HEK293 (cell line): ENCODE data around the gene BRWD1.

Source experiments
- CTCF ChIA-PET: fragments of 350-600 bp; formaldehyde crosslinking; extraction: SDS; loops from one replicate; lab custom pipeline; 2021; ENCODE audit warnings: antibody characterized with exemption; lab: Yijun Ruan, JAX
- POLR2A ChIA-PET: fragments of 300-600 bp; formaldehyde crosslinking; extraction: SDS; loops from one replicate; lab custom pipeline; 2020; ENCODE audit warnings: antibody characterized with exemption, inconsistent platforms; lab: Yijun Ruan, JAX
- H3K27ac ChIP-seq: fragments of 200-500 bp; sonication (Bioruptor generic); 2 replicates; pipeline ENCODE4 v1.5.1; 2014; ENCODE audit warnings: low read depth, low read length, control low read depth, inconsistent platforms; ENCODE audit errors: extremely low read depth
- H3K36me3 ChIP-seq, 2 experiments: fragments of 200-500 bp in 1 of 2; sonication (Bioruptor generic) in 1 of 2; 1 replicate in 1 of 2; 2 replicates in 1 of 2; pipeline ENCODE4 v1.5.1; 2014 to 2017; ENCODE audit warnings: inconsistent platforms in 2 of 2, low read length in 2 of 2; ENCODE audit not compliant: control insufficient read depth in 2 of 2, insufficient read depth in 1 of 2
- H3K4me1 ChIP-seq: fragments of 200-500 bp; sonication (Bioruptor generic); 2 replicates; pipeline ENCODE4 v1.5.1; 2014; ENCODE audit warnings: mild to moderate bottlenecking, low read length, inconsistent platforms; ENCODE audit not compliant: control insufficient read depth, insufficient read depth
- H3K4me3 ChIP-seq: 2 replicates; pipeline ENCODE4 v1.5.1; 2011; ENCODE audit warnings: low read depth, mild to moderate bottlenecking, control low read depth, low read length, moderate library complexity
- H3K9me3 ChIP-seq: fragments of 200-500 bp; sonication (Bioruptor generic); 2 replicates; pipeline ENCODE4 v1.5.1; 2014; ENCODE audit warnings: low read depth, low read length, inconsistent platforms; ENCODE audit not compliant: control insufficient read depth, insufficient read depth
- CTCF ChIP-seq: fragments of 450-650 bp; formaldehyde crosslinking; IDR thresholded peaks from 2 replicates; pipeline ENCODE4 v1.5.1; 2016; ENCODE audit warnings: missing biosample characterization, missing genetic modification characterization
- KLF9 ChIP-seq: fragments of 450-650 bp; formaldehyde crosslinking; IDR thresholded peaks from 2 replicates; pipeline ENCODE4 v1.5.1; 2016; ENCODE audit warnings: missing biosample characterization, missing genetic modification characterization, low read depth
- PRDM4 ChIP-seq: fragments of 450-650 bp; formaldehyde crosslinking; IDR thresholded peaks from 2 replicates; pipeline ENCODE4 v1.5.1; 2017; ENCODE audit warnings: missing biosample characterization, missing genetic modification characterization
- SCRT1 ChIP-seq: fragments of 450-650 bp; formaldehyde crosslinking; IDR thresholded peaks from 2 replicates; pipeline ENCODE4 v1.5.1; 2016; ENCODE audit warnings: missing biosample characterization, missing genetic modification characterization, borderline replicate concordance
- SCRT2 ChIP-seq: fragments of 450-650 bp; formaldehyde crosslinking; IDR thresholded peaks from 2 replicates; pipeline ENCODE4 v1.5.1; 2016; ENCODE audit warnings: missing biosample characterization, missing genetic modification characterization
- SETDB1 ChIP-seq: IDR thresholded peaks from one replicate; pipeline ENCODE4 v1.6.1; 2017; ENCODE audit warnings: mild to moderate bottlenecking, low read length, moderate library complexity, mixed read lengths; ENCODE audit not compliant: insufficient read length
- SP2 ChIP-seq: fragments of 450-650 bp; formaldehyde crosslinking; IDR thresholded peaks from 2 replicates; pipeline ENCODE4 v1.5.1; 2016; ENCODE audit warnings: missing biosample characterization, missing genetic modification characterization
- ZBTB11 ChIP-seq: fragments of 450-650 bp; formaldehyde crosslinking; conservative IDR thresholded peaks from 2 replicates; pipeline ENCODE4 v1.5.1; 2016; ENCODE audit warnings: low read depth, missing biosample characterization, missing genetic modification characterization
- ZFP37 ChIP-seq: fragments of 450-650 bp; formaldehyde crosslinking; IDR thresholded peaks from 2 replicates; pipeline ENCODE4 v1.5.1; 2016; ENCODE audit warnings: missing biosample characterization, missing genetic modification characterization
- ZNF16 ChIP-seq: fragments of 450-650 bp; formaldehyde crosslinking; IDR thresholded peaks from 2 replicates; pipeline ENCODE4 v1.5.1; 2016; ENCODE audit warnings: low read depth, missing biosample characterization, missing genetic modification characterization
- ZNF302 ChIP-seq: fragments of 450-650 bp; formaldehyde crosslinking; IDR thresholded peaks from 2 replicates; pipeline ENCODE4 v1.5.1; 2016; ENCODE audit warnings: missing biosample characterization, missing genetic modification characterization, low read depth
- ZNF341 ChIP-seq: fragments of 450-650 bp; formaldehyde crosslinking; IDR thresholded peaks from 2 replicates; pipeline ENCODE4; 2016; ENCODE audit warnings: low read depth, missing biosample characterization, missing genetic modification characterization
- ZNF394 ChIP-seq: fragments of 450-650 bp; formaldehyde crosslinking; IDR thresholded peaks from 2 replicates; pipeline ENCODE4 v1.5.1; 2016; ENCODE audit warnings: missing biosample characterization, missing genetic modification characterization, mild to moderate bottlenecking, moderate library complexity, borderline replicate concordance
- ZNF404 ChIP-seq: fragments of 450-650 bp; formaldehyde crosslinking; IDR thresholded peaks from 2 replicates; pipeline ENCODE4 v1.5.1; 2017; ENCODE audit warnings: missing biosample characterization, missing genetic modification characterization
- ZNF610 ChIP-seq: fragments of 450-650 bp; formaldehyde crosslinking; IDR thresholded peaks from 2 replicates; pipeline ENCODE4 v1.5.1; 2016; ENCODE audit warnings: missing biosample characterization, missing genetic modification characterization, borderline replicate concordance
- ZNF645 ChIP-seq: fragments of 450-650 bp; formaldehyde crosslinking; IDR thresholded peaks from 2 replicates; pipeline ENCODE4; 2016; ENCODE audit warnings: missing biosample characterization, missing genetic modification characterization
- ZNF692 ChIP-seq: fragments of 450-650 bp; formaldehyde crosslinking; IDR thresholded peaks from 2 replicates; pipeline ENCODE4 v1.5.1; 2016; ENCODE audit warnings: missing biosample characterization, missing genetic modification characterization

The BRWD1 gene

GRCh38 chr21:39314143-39315027 is 953 bp upstream of the BRWD1 start (continued):
- TF ChIP-seq CTCF (tag by site-specific recombination): peak; percentile 6; the same call in 1 of the 2 replicates
- TF ChIP-seq ZNF692 (tag by site-specific recombination): no peak
- TF ChIP-seq SCRT2 (tag by site-specific recombination): peak; percentile 58
- no peak for TF ChIP-seq ZNF404 (tag by site-specific recombination)
- TF ChIP-seq SCRT1 (tag by site-specific recombination): 0 out of 2 replicates have a peak, but pooled peaks have one; percentile 9
- TF ChIP-seq, all 188 proteins: peak for 13

- H3K27ac ChIP-seq: peak overlapping the region; percentile 81
- ChIA-PET POLR2A (interaction anchor here (0.6 to 6.8 kb wide), 21 partner anchors 12 to 525 kb away, joined by 3 to 79 read pairs (median 5); partner anchors contain the start of genes HMGN1 and PSMG1), CTCF (interaction anchor here (1.0 to 1.1 kb wide), 2 partner anchors 74 to 85 kb away, joined by 3 read pairs; no protein-coding TSS in a partner anchor)
- peaks cover 26 to 32% of the 10 kb centered on the region in 2 experiments for H3K36me3 ChIP-seq
- no peaks in the 10 kb centered on the region for H3K9me3 ChIP-seq
- peaks cover 6% of the 10 kb centered on the region; the same call in 1 of the 2 replicates for H3K4me1 ChIP-seq
- TF ChIP-seq ZBTB11 (tag by site-specific recombination) (no peak), ZNF610 (tag by site-specific recombination) (no peak), ZNF16 (tag by site-specific recombination) (no peak), SP2 (tag by site-specific recombination) (no peak), ZNF692 (tag by site-specific recombination) (no peak), ZNF302 (tag by site-specific recombination) (no peak), ZNF645 (tag by site-specific recombination) (no peak), SETDB1 (no peak), PRDM4 (no peak), ZFP37 (tag by site-specific recombination) (no peak), KLF9 (no peak), ZNF394 (no peak), ZNF341 (tag by site-specific recombination) (no peak)
- TF ChIP-seq, all 188 proteins: peak for 0
- peak overlapping the region; percentile 78 for H3K4me3 ChIP-seq
Measured at GRCh38 chr21:39313042-39313570, 326 bp downstream of the BRWD1 start.
